HEK293 (cell line): ENCODE results near the gene TMEM256.

Source experiments
- CTCF ChIA-PET: fragments of 350-600 bp; formaldehyde crosslinking; extraction: SDS; loops from one replicate; lab custom pipeline; 2021; ENCODE audit warnings: antibody characterized with exemption; lab: Yijun Ruan, JAX
- POLR2A ChIA-PET: fragments of 300-600 bp; formaldehyde crosslinking; extraction: SDS; loops from one replicate; lab custom pipeline; 2020; ENCODE audit warnings: antibody characterized with exemption, inconsistent platforms; lab: Yijun Ruan, JAX
- H3K27ac ChIP-seq: fragments of 200-500 bp; sonication (Bioruptor generic); 2 replicates; pipeline ENCODE4 v1.5.1; 2014; ENCODE audit warnings: low read depth, low read length, control low read depth, inconsistent platforms; ENCODE audit errors: extremely low read depth
- H3K36me3 ChIP-seq, 2 experiments: fragments of 200-500 bp in 1 of 2; sonication (Bioruptor generic) in 1 of 2; 1 replicate in 1 of 2; 2 replicates in 1 of 2; pipeline ENCODE4 v1.5.1; 2014 to 2017; ENCODE audit warnings: inconsistent platforms in 2 of 2, low read length in 2 of 2; ENCODE audit not compliant: control insufficient read depth in 2 of 2, insufficient read depth in 1 of 2
- H3K4me1 ChIP-seq: fragments of 200-500 bp; sonication (Bioruptor generic); 2 replicates; pipeline ENCODE4 v1.5.1; 2014; ENCODE audit warnings: mild to moderate bottlenecking, low read length, inconsistent platforms; ENCODE audit not compliant: control insufficient read depth, insufficient read depth
- H3K4me3 ChIP-seq: 2 replicates; pipeline ENCODE4 v1.5.1; 2011; ENCODE audit warnings: low read depth, mild to moderate bottlenecking, control low read depth, low read length, moderate library complexity
- H3K9me3 ChIP-seq: fragments of 200-500 bp; sonication (Bioruptor generic); 2 replicates; pipeline ENCODE4 v1.5.1; 2014; ENCODE audit warnings: low read depth, low read length, inconsistent platforms; ENCODE audit not compliant: control insufficient read depth, insufficient read depth
- EGR2 ChIP-seq: fragments of 450-650 bp; formaldehyde crosslinking; IDR thresholded peaks from 2 replicates; pipeline ENCODE4 v1.5.1; 2016; ENCODE audit warnings: low read depth, missing biosample characterization, missing genetic modification characterization
- FEZF1 ChIP-seq: fragments of 450-650 bp; formaldehyde crosslinking; IDR thresholded peaks from 2 replicates; pipeline ENCODE4 v1.5.1; 2016; ENCODE audit warnings: missing biosample characterization, missing genetic modification characterization
- GLIS1 ChIP-seq: fragments of 450-650 bp; formaldehyde crosslinking; IDR thresholded peaks from 2 replicates; pipeline ENCODE4 v1.5.1; 2016; ENCODE audit warnings: missing biosample characterization, missing genetic modification characterization
- GLIS2 ChIP-seq: fragments of 450-650 bp; formaldehyde crosslinking; IDR thresholded peaks from 2 replicates; pipeline ENCODE4 v1.5.1; 2016; ENCODE audit warnings: missing biosample characterization, missing genetic modification characterization
- IKZF3 ChIP-seq: fragments of 450-650 bp; IDR thresholded peaks from 2 replicates; pipeline ENCODE4 v1.5.0; 2018; ENCODE audit warnings: missing biosample characterization, mild to moderate bottlenecking, missing genetic modification characterization, moderate library complexity
- KLF8 ChIP-seq: fragments of 450-650 bp; formaldehyde crosslinking; IDR thresholded peaks from 2 replicates; pipeline ENCODE4 v1.5.1; 2016; ENCODE audit warnings: missing biosample characterization, missing genetic modification characterization
- PRDM1 ChIP-seq: fragments of 450-650 bp; formaldehyde crosslinking; IDR thresholded peaks from 2 replicates; pipeline ENCODE4; 2016; ENCODE audit warnings: missing biosample characterization, missing genetic modification characterization
- SCRT1 ChIP-seq: fragments of 450-650 bp; formaldehyde crosslinking; IDR thresholded peaks from 2 replicates; pipeline ENCODE4 v1.5.1; 2016; ENCODE audit warnings: missing biosample characterization, missing genetic modification characterization, borderline replicate concordance
- SP2 ChIP-seq: fragments of 450-650 bp; formaldehyde crosslinking; IDR thresholded peaks from 2 replicates; pipeline ENCODE4 v1.5.1; 2016; ENCODE audit warnings: missing biosample characterization, missing genetic modification characterization
- ZFP3 ChIP-seq: fragments of 450-650 bp; formaldehyde crosslinking; IDR thresholded peaks from 2 replicates; pipeline ENCODE4 v1.5.1; 2016; ENCODE audit warnings: low read depth, missing biosample characterization, missing genetic modification characterization
- ZIC2 ChIP-seq: fragments of 450-650 bp; formaldehyde crosslinking; IDR thresholded peaks from 2 replicates; pipeline ENCODE4 v1.5.1; 2016; ENCODE audit warnings: missing biosample characterization, missing genetic modification characterization
- ZNF10 ChIP-seq: fragments of 450-650 bp; formaldehyde crosslinking; IDR thresholded peaks from 2 replicates; pipeline ENCODE4 v1.5.1; 2017; ENCODE audit warnings: missing biosample characterization, missing genetic modification characterization
- ZNF132 ChIP-seq: fragments of 450-650 bp; formaldehyde crosslinking; IDR thresholded peaks from 2 replicates; pipeline ENCODE4 v1.5.1; 2017; ENCODE audit warnings: missing biosample characterization, missing genetic modification characterization, borderline replicate concordance
- ZNF19 ChIP-seq: fragments of 450-650 bp; formaldehyde crosslinking; IDR thresholded peaks from 2 replicates; pipeline ENCODE4; 2016; ENCODE audit warnings: missing biosample characterization, missing genetic modification characterization, low read depth
- ZNF223 ChIP-seq: fragments of 450-650 bp; formaldehyde crosslinking; IDR thresholded peaks from 2 replicates; pipeline ENCODE4 v1.5.1; 2016; ENCODE audit warnings: missing biosample characterization, missing genetic modification characterization
- ZNF292 ChIP-seq: fragments of 450-650 bp; formaldehyde crosslinking; IDR thresholded peaks from 2 replicates; pipeline ENCODE4 v1.5.1; 2016; ENCODE audit warnings: low read depth, missing biosample characterization, missing genetic modification characterization, borderline replicate concordance
- ZNF416 ChIP-seq: fragments of 450-650 bp; formaldehyde crosslinking; IDR thresholded peaks from 2 replicates; pipeline ENCODE4 v1.5.1; 2016; ENCODE audit warnings: missing biosample characterization, missing genetic modification characterization
- ZNF558 ChIP-seq: fragments of 450-650 bp; formaldehyde crosslinking; IDR thresholded peaks from 2 replicates; pipeline ENCODE4 v1.5.1; 2016; ENCODE audit warnings: missing biosample characterization, missing genetic modification characterization
- ZNF560 ChIP-seq: fragments of 450-650 bp; formaldehyde crosslinking; IDR thresholded peaks from 2 replicates; pipeline ENCODE4 v1.5.1; 2017; ENCODE audit warnings: missing biosample characterization, missing genetic modification characterization, borderline replicate concordance
- ZNF670 ChIP-seq: fragments of 450-650 bp; formaldehyde crosslinking; IDR thresholded peaks from 2 replicates; pipeline ENCODE4 v1.5.1; 2016; ENCODE audit warnings: missing biosample characterization, missing genetic modification characterization, low read depth
- ZNF768 ChIP-seq: fragments of 450-650 bp; formaldehyde crosslinking; IDR thresholded peaks from 2 replicates; pipeline ENCODE4 v1.5.1; 2018; ENCODE audit warnings: missing biosample characterization, mild to moderate bottlenecking, missing genetic modification characterization
- TF ChIP-seq, protein P1 (sequence below): fragments of 450-650 bp; formaldehyde crosslinking; IDR thresholded peaks from 2 replicates; pipeline ENCODE4 v1.5.1; 2016; ENCODE audit warnings: missing biosample characterization, missing genetic modification characterization
- TF ChIP-seq, protein P2 (sequence below): fragments of 450-650 bp; formaldehyde crosslinking; conservative IDR thresholded peaks from 2 replicates; pipeline ENCODE4 v1.5.1; 2016; ENCODE audit warnings: low read depth, missing biosample characterization, missing genetic modification characterization
- TF ChIP-seq, protein P3 (sequence below): fragments of 450-650 bp; formaldehyde crosslinking; IDR thresholded peaks from 2 replicates; pipeline ENCODE4 v1.5.1; 2016; ENCODE audit warnings: missing biosample characterization, missing genetic modification characterization
- TF ChIP-seq, protein P4 (sequence below): fragments of 450-650 bp; formaldehyde crosslinking; IDR thresholded peaks from 2 replicates; pipeline ENCODE4 v1.5.1; 2016; ENCODE audit warnings: missing biosample characterization, missing genetic modification characterization

The TMEM256 gene

DNA sequence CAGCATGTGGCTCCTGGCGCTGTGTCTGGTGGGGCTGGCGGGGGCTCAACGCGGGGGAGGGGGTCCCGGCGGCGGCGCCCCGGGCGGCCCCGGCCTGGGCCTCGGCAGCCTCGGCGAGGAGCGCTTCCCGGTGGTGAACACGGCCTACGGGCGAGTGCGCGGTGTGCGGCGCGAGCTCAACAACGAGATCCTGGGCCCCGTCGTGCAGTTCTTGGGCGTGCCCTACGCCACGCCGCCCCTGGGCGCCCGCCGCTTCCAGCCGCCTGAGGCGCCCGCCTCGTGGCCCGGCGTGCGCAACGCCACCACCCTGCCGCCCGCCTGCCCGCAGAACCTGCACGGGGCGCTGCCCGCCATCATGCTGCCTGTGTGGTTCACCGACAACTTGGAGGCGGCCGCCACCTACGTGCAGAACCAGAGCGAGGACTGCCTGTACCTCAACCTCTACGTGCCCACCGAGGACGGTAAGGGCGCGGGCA, 4.4 kb upstream of the TMEM256 start:
- ChIA-PET POLR2A (interaction anchor here (0.5 kb wide), 1 partner anchor 58 kb away, joined by 5 read pairs; no protein-coding TSS in a partner anchor), CTCF (no interaction called here)
- no peaks in the 10 kb centered on the region for H3K9me3 ChIP-seq
- H3K36me3 ChIP-seq = peaks cover 3 to 32% of the 10 kb centered on the region in 2 experiments
- 0 out of 2 replicates have a peak, but pooled peaks cover 5% of the 10 kb centered on the region for H3K4me1 ChIP-seq
- TF ChIP-seq KLF8 (tag by site-specific recombination) (no peak), ZNF132 (tag by site-specific recombination) (no peak), ZNF560 (no peak), ZNF292 (tag by site-specific recombination) (no peak), PRDM1 (tag by site-specific recombination) (no peak), ZNF416 (no peak), FEZF1 (tag by site-specific recombination) (no peak), ZFP3 (tag by site-specific recombination) (no peak), SCRT1 (tag by site-specific recombination) (no peak), ZNF10 (tag by site-specific recombination) (no peak), ZNF768 (tag by site-specific recombination) (no peak)
- TF ChIP-seq, protein P1, sequence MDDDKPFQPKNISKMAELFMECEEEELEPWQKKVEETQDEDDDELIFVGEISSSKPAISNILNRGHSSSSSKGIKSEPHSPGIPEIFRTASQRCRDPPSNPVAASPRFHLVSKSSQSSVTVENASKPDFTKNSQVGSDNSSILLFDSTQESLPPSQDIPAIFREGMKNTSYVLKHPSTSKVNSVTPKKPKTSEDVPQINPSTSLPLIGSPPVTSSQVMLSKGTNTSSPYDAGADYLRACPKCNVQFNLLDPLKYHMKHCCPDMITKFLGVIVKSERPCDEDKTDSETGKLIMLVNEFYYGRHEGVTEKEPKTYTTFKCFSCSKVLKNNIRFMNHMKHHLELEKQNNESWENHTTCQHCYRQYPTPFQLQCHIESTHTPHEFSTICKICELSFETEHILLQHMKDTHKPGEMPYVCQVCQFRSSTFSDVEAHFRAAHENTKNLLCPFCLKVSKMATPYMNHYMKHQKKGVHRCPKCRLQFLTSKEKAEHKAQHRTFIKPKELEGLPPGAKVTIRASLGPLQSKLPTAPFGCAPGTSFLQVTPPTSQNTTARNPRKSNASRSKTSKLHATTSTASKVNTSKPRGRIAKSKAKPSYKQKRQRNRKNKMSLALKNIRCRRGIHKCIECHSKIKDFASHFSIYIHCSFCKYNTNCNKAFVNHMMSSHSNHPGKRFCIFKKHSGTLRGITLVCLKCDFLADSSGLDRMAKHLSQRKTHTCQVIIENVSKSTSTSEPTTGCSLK = no peak
- TF ChIP-seq, protein P2, sequence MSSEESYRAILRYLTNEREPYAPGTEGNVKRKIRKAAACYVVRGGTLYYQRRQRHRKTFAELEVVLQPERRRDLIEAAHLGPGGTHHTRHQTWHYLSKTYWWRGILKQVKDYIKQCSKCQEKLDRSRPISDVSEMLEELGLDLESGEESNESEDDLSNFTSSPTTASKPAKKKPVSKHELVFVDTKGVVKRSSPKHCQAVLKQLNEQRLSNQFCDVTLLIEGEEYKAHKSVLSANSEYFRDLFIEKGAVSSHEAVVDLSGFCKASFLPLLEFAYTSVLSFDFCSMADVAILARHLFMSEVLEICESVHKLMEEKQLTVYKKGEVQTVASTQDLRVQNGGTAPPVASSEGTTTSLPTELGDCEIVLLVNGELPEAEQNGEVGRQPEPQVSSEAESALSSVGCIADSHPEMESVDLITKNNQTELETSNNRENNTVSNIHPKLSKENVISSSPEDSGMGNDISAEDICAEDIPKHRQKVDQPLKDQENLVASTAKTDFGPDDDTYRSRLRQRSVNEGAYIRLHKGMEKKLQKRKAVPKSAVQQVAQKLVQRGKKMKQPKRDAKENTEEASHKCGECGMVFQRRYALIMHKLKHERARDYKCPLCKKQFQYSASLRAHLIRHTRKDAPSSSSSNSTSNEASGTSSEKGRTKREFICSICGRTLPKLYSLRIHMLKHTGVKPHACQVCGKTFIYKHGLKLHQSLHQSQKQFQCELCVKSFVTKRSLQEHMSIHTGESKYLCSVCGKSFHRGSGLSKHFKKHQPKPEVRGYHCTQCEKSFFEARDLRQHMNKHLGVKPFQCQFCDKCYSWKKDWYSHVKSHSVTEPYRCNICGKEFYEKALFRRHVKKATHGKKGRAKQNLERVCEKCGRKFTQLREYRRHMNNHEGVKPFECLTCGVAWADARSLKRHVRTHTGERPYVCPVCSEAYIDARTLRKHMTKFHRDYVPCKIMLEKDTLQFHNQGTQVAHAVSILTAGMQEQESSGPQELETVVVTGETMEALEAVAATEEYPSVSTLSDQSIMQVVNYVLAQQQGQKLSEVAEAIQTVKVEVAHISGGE = no peak
- TF ChIP-seq, protein P3, sequence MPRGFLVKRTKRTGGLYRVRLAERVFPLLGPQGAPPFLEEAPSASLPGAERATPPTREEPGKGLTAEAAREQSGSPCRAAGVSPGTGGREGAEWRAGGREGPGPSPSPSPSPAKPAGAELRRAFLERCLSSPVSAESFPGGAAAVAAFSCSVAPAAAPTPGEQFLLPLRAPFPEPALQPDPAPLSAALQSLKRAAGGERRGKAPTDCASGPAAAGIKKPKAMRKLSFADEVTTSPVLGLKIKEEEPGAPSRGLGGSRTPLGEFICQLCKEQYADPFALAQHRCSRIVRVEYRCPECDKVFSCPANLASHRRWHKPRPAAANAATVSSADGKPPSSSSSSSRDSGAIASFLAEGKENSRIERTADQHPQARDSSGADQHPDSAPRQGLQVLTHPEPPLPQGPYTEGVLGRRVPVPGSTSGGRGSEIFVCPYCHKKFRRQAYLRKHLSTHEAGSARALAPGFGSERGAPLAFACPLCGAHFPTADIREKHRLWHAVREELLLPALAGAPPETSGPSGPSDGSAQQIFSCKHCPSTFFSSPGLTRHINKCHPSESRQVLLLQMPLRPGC (tag by site-specific recombination) = no peak
- TF ChIP-seq, all 188 proteins: peak for 0
- H3K27ac ChIP-seq = no peak overlapping the region
- no peak overlapping the region for H3K4me3 ChIP-seq

DNA sequence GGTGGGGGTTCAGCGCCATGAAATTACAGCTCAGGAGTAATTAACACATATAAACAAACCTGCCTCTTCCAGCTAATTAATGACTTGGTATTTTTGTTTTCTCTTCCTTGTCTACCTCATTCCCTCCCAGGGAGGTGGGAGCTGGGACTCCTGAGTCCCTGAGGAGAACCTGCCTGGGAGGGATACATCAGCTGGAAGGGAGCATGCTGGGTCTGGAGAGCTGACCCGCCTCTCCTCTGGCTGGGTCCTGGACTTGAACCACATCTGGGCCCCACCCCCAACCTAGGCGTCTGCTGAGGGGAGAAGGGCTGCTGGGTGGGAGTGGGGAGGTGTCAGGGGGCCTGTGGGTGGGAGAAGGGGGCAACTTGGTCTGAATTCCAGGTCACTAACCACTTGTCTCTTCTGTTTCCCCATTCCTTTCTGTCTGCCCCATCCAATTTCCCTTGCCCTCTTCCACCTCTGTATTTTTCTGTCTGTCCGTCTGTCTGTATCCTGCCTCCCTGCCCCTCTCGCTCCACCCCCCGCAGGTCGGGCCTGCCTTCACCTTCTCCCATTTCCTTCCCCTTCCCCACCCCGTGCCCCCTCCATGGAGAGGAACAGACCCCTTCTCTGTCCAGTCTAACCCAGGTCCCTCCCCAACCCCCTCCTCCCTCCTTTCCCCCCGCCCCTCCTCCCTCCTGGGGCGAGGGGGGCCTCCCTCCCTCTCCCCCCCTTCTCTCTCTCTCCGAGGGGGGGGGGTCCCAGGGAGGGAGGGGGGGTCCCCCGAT, 3.8 kb upstream of the TMEM256 start, which contains the start of gene NLGN2:
TSS of gene NLGN2 (plus strand) at position 361 of the 767 bp plus-strand sequence. CDS start 411 bp downstream, outside the sequence.
- H3K27ac ChIP-seq = no peak within 1 kb of the TSS
- CTCF ChIA-PET = interaction anchor here (0.5 to 1.4 kb wide), 5 partner anchors 9 to 103 kb away, joined by 3 to 7 read pairs (median 3); no protein-coding TSS in a partner anchor
- POLR2A ChIA-PET = interaction anchor here (0.5 to 1.7 kb wide), 3 partner anchors 13 to 267 kb away, joined by 4 to 5 read pairs (median 4); partner anchors contain the start of genes PLSCR3 and TMEM102
- H3K9me3 ChIP-seq = no peaks in the 10 kb centered on the region
- H3K36me3 ChIP-seq = peaks cover 3 to 27% of the 10 kb centered on the region in 2 experiments
- TF ChIP-seq, protein P4, sequence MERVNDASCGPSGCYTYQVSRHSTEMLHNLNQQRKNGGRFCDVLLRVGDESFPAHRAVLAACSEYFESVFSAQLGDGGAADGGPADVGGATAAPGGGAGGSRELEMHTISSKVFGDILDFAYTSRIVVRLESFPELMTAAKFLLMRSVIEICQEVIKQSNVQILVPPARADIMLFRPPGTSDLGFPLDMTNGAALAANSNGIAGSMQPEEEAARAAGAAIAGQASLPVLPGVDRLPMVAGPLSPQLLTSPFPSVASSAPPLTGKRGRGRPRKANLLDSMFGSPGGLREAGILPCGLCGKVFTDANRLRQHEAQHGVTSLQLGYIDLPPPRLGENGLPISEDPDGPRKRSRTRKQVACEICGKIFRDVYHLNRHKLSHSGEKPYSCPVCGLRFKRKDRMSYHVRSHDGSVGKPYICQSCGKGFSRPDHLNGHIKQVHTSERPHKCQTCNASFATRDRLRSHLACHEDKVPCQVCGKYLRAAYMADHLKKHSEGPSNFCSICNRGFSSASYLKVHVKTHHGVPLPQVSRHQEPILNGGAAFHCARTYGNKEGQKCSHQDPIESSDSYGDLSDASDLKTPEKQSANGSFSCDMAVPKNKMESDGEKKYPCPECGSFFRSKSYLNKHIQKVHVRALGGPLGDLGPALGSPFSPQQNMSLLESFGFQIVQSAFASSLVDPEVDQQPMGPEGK (tag by site-specific recombination) = 0 out of 2 replicates have a peak, but pooled peaks have one; percentile 30
- TF ChIP-seq GLIS2 (peak; percentile 17; the same call in 1 of the 2 replicates), IKZF3 (tag by site-specific recombination) (0 out of 2 replicates have a peak, but pooled peaks have one; percentile 28), SP2 (peak; percentile 13; the same call in 1 of the 2 replicates), ZIC2 (tag by site-specific recombination) (peak; percentile 62), ZNF19 (tag by site-specific recombination) (no peak), ZNF670 (tag by site-specific recombination) (no peak), ZNF223 (no peak), ZNF558 (no peak), EGR2 (tag by site-specific recombination) (0 out of 2 replicates have a peak, but pooled peaks have one; percentile 7), GLIS1 (peak; percentile 52)
- no peak within 1 kb of the TSS for H3K4me3 ChIP-seq
- H3K4me1 ChIP-seq = peaks cover 8% of the 10 kb centered on the region
